Uterus (tissue), 4 donors: ENCODE measurements around the gene GJA4. TPM values are rescaled to one million over a fixed set of nuclear protein-coding genes. Genes with fewer than 3 reads are reported as not detected.
"Not testable (repeated sequence)": the region's sequence is repeated elsewhere in the genome, so short reads cannot be mapped to it uniquely, and the experiment has no call there.

ENCODE experiments used
- DNase-seq, 2 donors: peaks; one replicate each; pipeline ENCODE4 v3.0.0-alpha.2; 2019 to 2020
- H3K27ac ChIP-seq, 2 donors: fragments of 200-600 bp; sonication (generic); 1 replicate in 1 of 2; 2 replicates in 1 of 2; pipeline ENCODE4 v1.5.1; 2016 to 2018
- H3K27me3 ChIP-seq, 2 donors: fragments of 200-600 bp; sonication (generic); one replicate each; pipeline ENCODE4 v1.5.1; 2018 to 2019; ENCODE audit warnings: control low read depth in 1 of 2
- H3K36me3 ChIP-seq, 2 donors: fragments of 200-600 bp; sonication (generic); one replicate each; pipeline ENCODE4 v1.5.1; 2019; ENCODE audit warnings: control low read depth in 1 of 2
- H3K4me1 ChIP-seq, 2 donors: fragments of 200-600 bp; sonication (generic); one replicate each; pipeline ENCODE4 v1.5.1; 2018 to 2019; ENCODE audit warnings: control low read depth in 1 of 2
- H3K4me3 ChIP-seq, 2 donors: fragments of 200-600 bp; sonication (generic); 1 replicate in 1 of 2; 2 replicates in 1 of 2; pipeline ENCODE4 v1.5.1; 2018 to 2019; ENCODE audit warnings: mild to moderate bottlenecking in 1 of 2
- H3K9me3 ChIP-seq, 2 donors: fragments of 200-600 bp; sonication (generic); one replicate each; pipeline ENCODE4 v1.5.1; 2019; ENCODE audit warnings: control low read depth in 1 of 2
- CTCF ChIP-seq, 4 experiments: fragments of 200-600 bp in 2 of 4; fragments of 450-650 bp in 2 of 4; sonication (generic) in 2 of 4; IDR thresholded peaks; one replicate each; pipeline ENCODE4 v1.5.1; 2016 to 2019; ENCODE audit warnings: antibody characterized with exemption in 4 of 4, mild to moderate bottlenecking in 2 of 4, moderate library complexity in 1 of 4
- POLR2A ChIP-seq, 2 donors: fragments of 450-650 bp; IDR thresholded peaks; one replicate each; pipeline ENCODE4 v1.6.1; 2016; ENCODE audit warnings: antibody characterized with exemption in 2 of 2, mild to moderate bottlenecking in 1 of 2, moderate library complexity in 1 of 2
- intact Hi-C: fragments of 100-400 bp; cut with DNase I; formaldehyde crosslinking; loops from one replicate; pipeline ENCODE4 v1.15.1; 2023; ENCODE audit warnings: low total_unique reads
- total RNA-seq, 4 donors: library from RNA; depleted of rRNA in 3 of 4; stranded (reverse); fragments of >200 nt in 3 of 4; gene quantifications; one replicate each; pipeline versions ENCODE4 v1.1.0 to v1.2.4, GENCODE V29; 2014 to 2023
- donor health status: DM: yes; HTN: yes; CAD: no.

Gene GJA4
- total RNA-seq, 4 donors from 2014 or later: 2.9 to 32.8 (median 23.9) TPM

GRCh38 chr1:34816332-34816731 lies 23.5 kb downstream of the GJA4 start:
- intact Hi-C loops: no loop called here
- Histone ChIP-seq H3K9me3 (no peaks in the 10 kb centered on the region), H3K27me3 (no peaks in the 10 kb centered on the region), H3K36me3 (no peaks in the 10 kb centered on the region), H3K4me1 (no peaks in the 10 kb centered on the region), H3K4me3 (no peak overlapping the region), H3K27ac (no peak overlapping the region)
- no peak for DNase-seq
- TF ChIP-seq POLR2A (IDR thresholded peaks at IDR 0.05): no peak
- TF ChIP-seq CTCF (IDR thresholded peaks at IDR 0.05): no peak

GRCh38 chr1:34816778-34817177 lies 24.0 kb downstream of the GJA4 start:
- no peaks in the 10 kb centered on the region for H3K4me1 ChIP-seq
- H3K27me3 ChIP-seq: no peaks in the 10 kb centered on the region
- TF ChIP-seq CTCF (IDR thresholded peaks at IDR 0.05) (no peak), POLR2A (IDR thresholded peaks at IDR 0.05) (no peak)
- H3K9me3 ChIP-seq: no peaks in the 10 kb centered on the region
- H3K36me3 ChIP-seq: no peaks in the 10 kb centered on the region
- no peak overlapping the region for H3K27ac ChIP-seq
- DNase-seq: no peak
- H3K4me3 ChIP-seq: no peak overlapping the region
- intact Hi-C loops: no loop called here

- H3K36me3 ChIP-seq, H3K4me3 ChIP-seq, H3K9me3 ChIP-seq, H3K27ac ChIP-seq, H3K27me3 ChIP-seq, H3K4me1 ChIP-seq, DNase-seq, intact Hi-C loops: not testable (repeated sequence)
Measured at GRCh38 chr1:34818862-34819261, 26.1 kb downstream of the GJA4 start.

GRCh38 chr1:34822202-34822601 lies 29.4 kb downstream of the GJA4 start:
- DNase-seq: no peak
- TF ChIP-seq CTCF (IDR thresholded peaks at IDR 0.05): no peak
- TF ChIP-seq POLR2A (IDR thresholded peaks at IDR 0.05): no peak
- Histone ChIP-seq H3K27ac (no peak overlapping the region), H3K27me3 (no peaks in the 10 kb centered on the region), H3K9me3 (no peaks in the 10 kb centered on the region), H3K4me3 (no peak overlapping the region), H3K4me1 (no peaks in the 10 kb centered on the region), H3K36me3 (no peaks in the 10 kb centered on the region)
- intact Hi-C loops: no loop called here

GRCh38 chr1:34824817-34825454 lies 32.1 kb downstream of the GJA4 start:
- intact Hi-C loops: no loop called here
- no peak overlapping the region for H3K4me3 ChIP-seq
- no peaks in the 10 kb centered on the region for H3K9me3 ChIP-seq
- no peak overlapping the region for H3K27ac ChIP-seq
- DNase-seq: no peak
- no peak for TF ChIP-seq CTCF (IDR thresholded peaks at IDR 0.05)
- TF ChIP-seq POLR2A (IDR thresholded peaks at IDR 0.05): no peak
- H3K36me3 ChIP-seq: no peaks in the 10 kb centered on the region
- no peaks in the 10 kb centered on the region for H3K4me1 ChIP-seq
- no peaks in the 10 kb centered on the region for H3K27me3 ChIP-seq
